Spinal cord (tissue), 10 donors: ENCODE data around the gene SPATS2L. TPM values are rescaled to one million over a fixed set of nuclear protein-coding genes. Genes with fewer than 3 reads are reported as not detected.

Experiments used
- DNase-seq, 6 donors: peaks; one replicate each; pipeline versions ENCODE4 v3.0.0 to v3.0.0-alpha.2; 2013 to 2015; ENCODE audit warnings: low spot score in 6 of 6, low read depth in 4 of 6
- H3K27ac ChIP-seq: one replicate; pipeline ENCODE4 v1.5.1; 2013; ENCODE audit warnings: low read depth, low read length, control low read depth
- H3K27me3 ChIP-seq: one replicate; pipeline ENCODE4 v1.6.1; 2013; ENCODE audit warnings: low read length; ENCODE audit not compliant: control insufficient read depth, insufficient read depth
- H3K36me3 ChIP-seq: one replicate; pipeline ENCODE4 v1.6.1; 2013; ENCODE audit warnings: low read length; ENCODE audit not compliant: control insufficient read depth, insufficient read depth
- H3K4me1 ChIP-seq: one replicate; pipeline ENCODE4 v1.6.1; 2013; ENCODE audit warnings: low read length; ENCODE audit not compliant: control insufficient read depth, insufficient read depth
- H3K4me3 ChIP-seq: one replicate; pipeline ENCODE4 v1.5.1; 2013; ENCODE audit warnings: low read depth, low read length, control low read depth
- H3K9me3 ChIP-seq: one replicate; pipeline ENCODE4 v1.6.1; 2013; ENCODE audit warnings: low read length; ENCODE audit not compliant: control insufficient read depth, insufficient read depth
- WGBS: methylation state at CpG from one replicate; pipeline ENCODE4 v1.1.5; 2013; ENCODE audit warnings: missing lambda C conversion rate; ENCODE audit not compliant: insufficient coverage; 5-methylcytosine and 5-hydroxymethylcytosine counted together
- polyA plus RNA-seq, 2 donors: library from polyadenylated mRNA; unstranded; fragments of 120-200 nt; gene quantifications; one replicate each; pipeline ENCODE4 v1.2.1, GENCODE V29; 2013; ENCODE audit not compliant: insufficient read length in 2 of 2
- total RNA-seq, 2 donors: library from RNA; depleted of rRNA in 1 of 2; stranded (reverse); fragments of 120-200 nt in 1 of 2; fragments of >200 nt in 1 of 2; gene quantifications; one replicate each; pipeline versions ENCODE4 v1.2.3 to v1.2.4, GENCODE V29; 2013 to 2014
- donor health status: healthy.

Gene SPATS2L
- total and polyA plus RNA-seq, 4 donors = 75.3 to 144 (median 108) TPM

DNA sequence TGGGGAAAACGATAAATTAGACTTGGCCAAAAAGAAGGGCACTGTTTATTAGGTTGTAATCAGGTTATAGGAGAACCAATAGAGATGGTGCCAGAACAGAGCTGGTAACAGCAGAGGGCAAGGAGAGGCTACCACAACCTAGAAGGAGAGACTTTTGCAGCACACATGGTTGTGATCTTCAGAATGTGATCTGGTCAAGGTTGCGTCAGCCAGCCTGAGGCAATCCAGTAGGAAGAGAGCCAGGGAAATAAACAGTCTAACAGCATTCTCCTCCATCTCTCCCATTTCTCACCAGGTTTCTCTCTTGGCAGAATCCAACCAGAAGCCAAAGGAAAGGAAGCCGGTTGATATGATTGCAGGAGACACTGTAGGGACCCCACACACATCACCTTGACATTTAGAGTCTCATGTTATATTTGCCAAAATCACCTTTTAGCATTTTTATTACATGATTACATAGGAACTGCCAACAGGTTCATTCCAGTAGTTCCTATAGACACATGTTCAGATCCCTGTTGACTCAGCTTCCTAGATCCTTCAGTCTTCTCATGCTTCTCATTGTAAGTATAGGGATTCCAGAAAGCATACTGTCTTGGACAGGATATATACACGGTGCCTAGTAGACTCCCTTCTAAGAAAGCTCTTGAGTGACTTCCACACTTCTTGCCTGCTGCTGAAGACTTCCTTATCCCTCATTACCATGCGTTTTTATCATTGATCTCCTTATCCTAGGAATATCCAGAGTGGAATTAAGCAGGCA lies 17.6 kb upstream of the SPATS2L start:
- Histone ChIP-seq H3K36me3 (no peaks in the 10 kb centered on the region), H3K4me1 (no peaks in the 10 kb centered on the region), H3K27ac (no peak overlapping the region), H3K27me3 (no peaks in the 10 kb centered on the region), H3K9me3 (peaks cover 2% of the 10 kb centered on the region), H3K4me3 (no peak overlapping the region)
- 91% methylated on average over 2 of the region's 5 CpGs for WGBS
- no peak for DNase-seq

GRCh38 chr2:200296118-200296517 lies 10.4 kb upstream of the SPATS2L start:
- H3K36me3 ChIP-seq = no peaks in the 10 kb centered on the region
- H3K27me3 ChIP-seq = no peaks in the 10 kb centered on the region
- no peak overlapping the region for H3K4me3 ChIP-seq
- H3K9me3 ChIP-seq = no peaks in the 10 kb centered on the region
- WGBS = 100% methylated on average over 1 of the region's 1 CpG
- DNase-seq = no peak
- no peak overlapping the region for H3K27ac ChIP-seq
- H3K4me1 ChIP-seq = no peaks in the 10 kb centered on the region

DNA sequence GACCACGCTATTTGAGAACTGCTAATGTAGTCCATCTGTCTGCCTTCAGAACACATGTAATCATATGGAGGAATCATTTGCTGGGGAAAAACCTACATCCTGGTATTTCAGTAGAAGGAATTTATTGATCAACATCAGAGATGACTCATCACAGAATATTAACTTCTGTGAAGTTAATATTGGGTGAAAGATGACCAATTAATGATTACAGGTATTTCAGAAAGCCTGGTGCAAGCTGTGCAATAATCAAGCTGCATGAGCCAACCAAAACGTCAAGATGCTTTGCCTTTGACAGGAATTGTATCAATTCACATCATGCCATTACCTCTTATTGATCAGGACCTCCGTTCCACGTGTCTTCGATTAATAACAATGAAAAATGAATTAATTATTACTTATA lies 9.4 kb upstream of the SPATS2L start:
- no peak overlapping the region for H3K27ac ChIP-seq
- no CpG with 5 or more reads among the region's 5 CpGs for WGBS
- H3K4me3 ChIP-seq = no peak overlapping the region
- no peaks in the 10 kb centered on the region for H3K27me3 ChIP-seq
- H3K36me3 ChIP-seq = no peaks in the 10 kb centered on the region
- no peak for DNase-seq
- no peaks in the 10 kb centered on the region for H3K9me3 ChIP-seq
- H3K4me1 ChIP-seq = no peaks in the 10 kb centered on the region

- H3K4me3 ChIP-seq = no peak overlapping the region
- 66% methylated on average over 4 of the region's 5 CpGs for WGBS
- H3K36me3 ChIP-seq = no peaks in the 10 kb centered on the region
- H3K4me1 ChIP-seq = no peaks in the 10 kb centered on the region
- H3K27me3 ChIP-seq = no peaks in the 10 kb centered on the region
- no peak for DNase-seq
- no peak overlapping the region for H3K27ac ChIP-seq
- no peaks in the 10 kb centered on the region for H3K9me3 ChIP-seq
Observed at GRCh38 chr2:200297989-200298388, 8.5 kb upstream of the SPATS2L start.

DNA sequence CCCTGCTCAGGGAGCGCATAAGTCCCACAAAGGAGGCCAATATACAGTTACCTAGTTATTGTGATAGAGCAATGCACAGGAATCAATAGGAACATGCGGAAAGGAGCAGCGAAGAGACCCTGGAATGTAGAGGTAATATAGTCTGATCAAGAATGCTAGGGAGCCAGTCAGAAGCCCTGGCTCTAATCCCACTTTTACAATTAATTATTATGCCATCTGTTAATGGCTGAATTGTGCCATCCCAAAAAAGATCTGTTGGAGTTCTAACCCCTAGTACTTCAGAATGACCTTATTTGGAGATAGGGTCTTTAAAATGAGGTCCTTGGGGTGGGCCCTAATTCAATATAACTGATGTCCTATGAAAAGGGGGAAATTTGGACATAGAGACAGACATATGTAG lies 7.7 kb upstream of the SPATS2L start:
- H3K9me3 ChIP-seq = no peaks in the 10 kb centered on the region
- H3K27ac ChIP-seq = no peak overlapping the region
- H3K4me3 ChIP-seq = no peak overlapping the region
- H3K36me3 ChIP-seq = no peaks in the 10 kb centered on the region
- DNase-seq = no peak
- WGBS = no CpG with 5 or more reads among the region's 3 CpGs
- no peaks in the 10 kb centered on the region for H3K4me1 ChIP-seq
- H3K27me3 ChIP-seq = no peaks in the 10 kb centered on the region

DNA sequence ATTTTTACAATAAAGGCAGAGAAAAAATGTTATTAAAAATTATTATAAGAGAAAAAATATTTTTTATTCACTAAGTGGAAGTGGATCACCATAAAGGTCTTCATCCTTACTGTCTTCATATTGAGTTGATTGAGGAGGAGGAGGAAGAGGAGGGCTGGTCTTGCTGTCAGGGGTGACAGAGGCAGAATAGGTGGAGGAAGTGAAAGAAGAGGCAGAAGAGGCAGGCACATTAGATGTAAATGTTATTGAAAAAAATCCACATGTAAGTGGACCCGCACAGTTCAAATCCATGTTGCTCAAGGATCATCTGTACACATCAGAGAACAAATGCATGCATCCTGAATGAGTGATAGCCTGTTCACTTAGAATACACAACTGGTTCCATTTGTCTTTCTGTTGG lies 6.4 kb upstream of the SPATS2L start:
- Histone ChIP-seq H3K27me3 (no peaks in the 10 kb centered on the region), H3K4me1 (peaks cover 3% of the 10 kb centered on the region), H3K36me3 (no peaks in the 10 kb centered on the region), H3K27ac (no peak overlapping the region), H3K9me3 (no peaks in the 10 kb centered on the region), H3K4me3 (no peak overlapping the region)
- WGBS = no CpG with 5 or more reads among the region's 1 CpG
- DNase-seq = no peak

DNA sequence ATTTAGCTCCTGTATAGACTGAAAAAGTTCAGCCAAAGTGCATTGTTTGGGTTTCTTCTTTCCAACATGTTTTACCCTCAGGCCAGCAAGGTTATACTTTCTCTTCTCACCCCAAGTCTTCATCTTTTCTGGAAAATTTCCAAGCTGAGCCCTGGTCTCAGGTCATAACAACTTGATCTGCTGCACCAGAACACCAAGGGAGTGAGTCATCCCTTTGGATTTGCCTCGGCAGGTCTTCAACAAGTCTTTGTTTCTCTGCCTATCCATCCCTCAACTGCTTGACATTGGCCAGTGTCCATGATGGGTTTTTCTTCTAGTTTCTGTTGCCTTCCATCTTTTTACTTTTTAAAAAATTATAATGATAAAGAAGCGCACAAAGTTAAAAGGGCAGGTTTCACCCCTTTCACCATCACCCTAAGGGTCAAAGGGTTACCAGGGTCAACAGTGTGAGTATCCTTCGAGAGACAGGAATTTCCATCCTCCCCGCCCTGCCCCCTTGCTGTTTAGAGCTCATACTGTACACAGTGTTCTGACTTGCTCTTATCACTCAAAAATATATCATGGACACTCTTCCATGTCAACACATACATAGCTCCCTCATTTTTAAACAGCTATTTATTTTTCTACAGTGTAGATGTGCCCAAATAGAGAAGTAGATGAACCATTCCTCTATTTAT lies 5.7 kb upstream of the SPATS2L start:
- Histone ChIP-seq H3K9me3 (no peaks in the 10 kb centered on the region), H3K4me1 (peaks cover 5% of the 10 kb centered on the region), H3K27ac (no peak overlapping the region), H3K27me3 (no peaks in the 10 kb centered on the region), H3K36me3 (no peaks in the 10 kb centered on the region), H3K4me3 (no peak overlapping the region)
- DNase-seq = no peak
- 64% methylated on average over 3 of the region's 4 CpGs for WGBS

DNA sequence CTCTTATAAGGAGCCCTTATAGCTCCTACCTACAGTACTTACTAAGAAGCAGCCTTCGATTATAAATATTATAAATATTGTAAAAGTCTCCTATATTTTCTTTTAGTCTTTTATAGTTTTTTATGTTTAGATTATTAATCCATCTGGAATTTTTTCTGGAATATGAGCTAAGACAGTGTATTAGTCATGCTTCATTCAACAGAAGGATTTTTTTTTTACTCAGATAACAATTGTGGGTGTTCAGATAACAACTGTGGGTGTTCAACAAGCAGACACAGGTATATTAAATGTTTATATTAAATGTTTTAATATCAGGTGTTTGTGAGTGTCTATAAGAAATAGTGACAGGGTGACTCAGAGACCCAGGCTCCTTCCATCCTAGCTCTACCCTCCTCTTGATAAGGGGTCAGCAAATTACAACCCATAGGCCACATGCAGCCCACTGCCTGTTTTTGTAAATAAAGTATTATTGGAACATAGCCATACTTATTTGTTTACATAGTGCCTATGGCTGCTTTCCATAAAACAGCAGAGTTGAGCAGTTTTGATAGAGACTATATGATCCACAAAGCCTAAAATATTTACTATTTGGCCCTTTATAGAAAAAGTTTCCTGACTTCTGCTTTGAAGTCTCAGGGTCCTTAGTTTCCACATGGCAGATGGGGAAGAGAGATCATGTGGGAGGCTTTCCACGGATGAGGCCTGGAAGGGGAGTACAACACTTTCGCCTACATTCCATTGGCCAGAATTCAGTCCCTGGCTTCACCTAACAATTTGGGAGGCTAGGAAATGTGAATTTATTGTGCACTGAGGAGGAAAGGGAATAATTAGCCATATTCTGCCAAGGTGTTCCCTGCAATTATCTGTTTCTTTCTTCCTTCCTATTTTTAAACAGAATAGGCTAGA lies 4.3 kb upstream of the SPATS2L start:
- Histone ChIP-seq H3K4me3 (no peak overlapping the region), H3K36me3 (no peaks in the 10 kb centered on the region), H3K9me3 (no peaks in the 10 kb centered on the region), H3K4me1 (peaks cover 8% of the 10 kb centered on the region), H3K27ac (no peak overlapping the region), H3K27me3 (no peaks in the 10 kb centered on the region)
- DNase-seq = no peak
- no CpG with 5 or more reads among the region's 3 CpGs for WGBS

DNA sequence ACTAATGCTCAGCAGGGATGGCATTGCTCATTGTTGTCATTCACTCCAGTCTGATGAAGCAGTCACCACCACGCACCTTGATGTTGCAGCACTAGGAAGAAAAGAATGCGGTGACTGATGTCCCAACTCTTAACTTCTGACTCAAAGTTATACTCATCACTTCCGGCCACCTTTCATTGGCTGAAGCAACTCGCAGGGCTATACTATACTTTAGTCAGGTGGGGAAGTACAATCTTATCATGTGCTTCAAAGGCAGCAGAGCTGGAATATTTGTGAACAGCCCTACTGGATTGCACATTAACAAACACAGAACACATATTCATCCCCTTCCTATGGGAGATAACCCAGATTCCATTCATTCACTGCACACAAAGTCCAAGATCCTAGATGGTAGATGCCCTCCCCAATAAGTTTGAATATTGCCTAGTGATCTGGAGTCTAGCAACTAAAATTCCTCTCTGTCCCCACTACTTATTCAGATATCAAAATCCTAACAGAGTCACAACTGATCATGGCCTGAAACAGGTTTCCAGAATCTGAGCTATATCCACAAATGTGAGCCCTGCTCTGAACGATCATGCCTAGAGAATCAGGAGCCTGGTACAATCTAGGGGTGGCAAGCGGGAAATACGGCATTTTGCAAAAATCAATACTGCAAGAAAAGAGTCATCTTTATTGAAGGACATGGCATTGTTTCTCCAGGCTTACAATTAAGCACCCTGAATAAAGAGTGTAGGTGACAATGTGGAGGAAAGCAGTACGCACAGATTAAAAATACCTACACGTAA lies 3.4 kb upstream of the SPATS2L start:
- Histone ChIP-seq H3K4me3 (no peak overlapping the region), H3K36me3 (no peaks in the 10 kb centered on the region), H3K27ac (no peak overlapping the region), H3K27me3 (no peaks in the 10 kb centered on the region), H3K4me1 (peaks cover 11% of the 10 kb centered on the region), H3K9me3 (no peaks in the 10 kb centered on the region)
- no peak for DNase-seq
- 95% methylated on average over 3 of the region's 9 CpGs for WGBS
